GM12878 (cell line): ENCODE results near the gene PCID2. TPM values are rescaled to one million over a fixed set of nuclear protein-coding genes. Genes with fewer than 3 reads are reported as not detected.

Experiments used
- ATAC-seq: fragments of 200-7000 bp; cut with Tn5 transposase; 3 replicates; pipeline ENCODE4 v1.9.1; 2020; ENCODE audit warnings: mild to moderate bottlenecking, moderate library complexity
- BruUV-seq: library from RNA; stranded (reverse); fragments of 400-500 nt; replicated peaks from 2 replicates; lab custom pipeline; 2021; lab: Mats Ljungman, UMichigan
- CTCF ChIA-PET: fragments of 300-600 bp; sonication (Branson Sonifier 250); formaldehyde crosslinking; extraction: SDS; loops from one replicate; lab custom pipeline; 2021; ENCODE audit warnings: inconsistent platforms; lab: Yijun Ruan, JAX
- POLR2A ChIA-PET: fragments of 350-600 bp; formaldehyde crosslinking; extraction: SDS; loops from one replicate; lab custom pipeline; 2021; ENCODE audit warnings: inconsistent platforms; lab: Charles Lee
- RAD21 ChIA-PET: fragments of 300-600 bp; sonication (Branson Sonifier 250); formaldehyde crosslinking; loops from one replicate; lab custom pipeline; 2023; ENCODE audit warnings: antibody characterized with exemption; ENCODE audit not compliant: unreplicated experiment; lab: Charles Lee
- SMC1A ChIA-PET: fragments of 300-600 bp; sonication (Branson Sonifier 250); formaldehyde crosslinking; loops from one replicate; lab custom pipeline; 2023; ENCODE audit not compliant: unreplicated experiment, uncharacterized antibody; lab: Charles Lee
- DNase-seq: peaks from one replicate; pipeline ENCODE4 v3.0.0-alpha.2; 2011; ENCODE audit warnings: low read depth, low spot score
- FAIRE-seq: peaks from 3 replicates; lab custom pipeline; 2011; peaks lifted over from hg19 to GRCh38; lab: Jason Lieb, UNC
- H2AFZ ChIP-seq: 2 replicates; pipeline ENCODE4 v1.6.0; 2011; ENCODE audit warnings: low read depth, low read length, control low read depth; ENCODE audit not compliant: control insufficient read depth
- H3K27ac ChIP-seq: 2 replicates; pipeline ENCODE4 v1.5.1; 2011; ENCODE audit warnings: control low read depth; ENCODE audit not compliant: control insufficient read depth, insufficient read depth
- H3K27me3 ChIP-seq, 2 experiments: replicated peaks in 1 of 2; 2 replicates each; pipeline versions ENCODE4 v1.6.0 to v1.6.1; 2011; ENCODE audit warnings: low read length in 1 of 2; ENCODE audit not compliant: control insufficient read depth in 2 of 2, insufficient read depth in 2 of 2
- H3K36me3 ChIP-seq, 2 experiments: 2 replicates each; pipeline ENCODE4 v1.5.1; 2011; ENCODE audit warnings: low read length in 1 of 2; ENCODE audit not compliant: control insufficient read depth in 2 of 2, insufficient read depth in 2 of 2
- H3K4me1 ChIP-seq: 2 replicates; pipeline ENCODE4 v1.6.1; 2011; ENCODE audit warnings: mild to moderate bottlenecking, low read length, moderate library complexity, mixed read lengths; ENCODE audit not compliant: control insufficient read depth, insufficient read depth
- H3K4me2 ChIP-seq: 2 replicates; pipeline ENCODE4 v1.6.0; 2011; ENCODE audit warnings: control low read depth; ENCODE audit not compliant: control insufficient read depth, insufficient read depth
- H3K4me3 ChIP-seq: fragments of 200-600 bp; sonication (generic); 2 replicates; pipeline ENCODE4 v1.5.1; 2016
- H3K79me2 ChIP-seq: 2 replicates; pipeline ENCODE4 v1.6.0; 2011; ENCODE audit warnings: low read length; ENCODE audit not compliant: control insufficient read depth, insufficient read depth
- H3K9ac ChIP-seq: 2 replicates; pipeline ENCODE4 v1.8.0; 2011; ENCODE audit warnings: low read length, control low read depth, mixed read lengths; ENCODE audit not compliant: control insufficient read depth, insufficient read depth
- H3K9me3 ChIP-seq: replicated peaks from 3 replicates; pipeline ENCODE4 v1.5.1; 2011; ENCODE audit warnings: mild to moderate bottlenecking, low read length; ENCODE audit not compliant: control insufficient read depth, insufficient read depth
- H4K20me1 ChIP-seq: 2 replicates; pipeline ENCODE4 v1.6.0; 2011; ENCODE audit not compliant: control insufficient read depth, insufficient read depth
- HDAC2 ChIP-seq: fragments of 200-600 bp; sonication (generic); IDR thresholded peaks from 2 replicates; pipeline ENCODE4 v1.6.1; 2017
- NR2C2 ChIP-seq: IDR thresholded peaks from 2 replicates; pipeline ENCODE4 v1.6.1; 2011; ENCODE audit warnings: borderline replicate concordance, low read depth; ENCODE audit not compliant: control insufficient read depth, insufficient read length
- REST ChIP-seq: IDR thresholded peaks from 2 replicates; pipeline ENCODE4 v1.6.1; 2012; ENCODE audit warnings: mild to moderate bottlenecking, low read depth, low read length
- USF1 ChIP-seq: IDR thresholded peaks from 2 replicates; pipeline ENCODE4 v1.6.1; 2011; ENCODE audit warnings: borderline replicate concordance, low read depth, mild to moderate bottlenecking, moderate library complexity, mixed read lengths, low read length; ENCODE audit not compliant: insufficient read depth; ENCODE audit errors: extremely low read length
- ZNF207 ChIP-seq: fragments of 450-650 bp; IDR thresholded peaks from 2 replicates; pipeline ENCODE4 v1.6.1; 2014; ENCODE audit warnings: antibody characterized with exemption, mild to moderate bottlenecking, borderline replicate concordance
- WGBS: methylation state at CpG from one replicate; pipeline ENCODE4 v1.1.6; 2016; ENCODE audit warnings: low lambda C conversion rate; ENCODE audit not compliant: insufficient replicate concordance, insufficient coverage; ENCODE audit errors: missing lambda C conversion rate; 5-methylcytosine and 5-hydroxymethylcytosine counted together
- in situ Hi-C: fragments of 300-500 bp; cut with MboI; formaldehyde crosslinking; loops from 9 replicates; pipeline ENCODE4 v1.14.3; 2018; ENCODE audit warnings: mixed read lengths
- intact Hi-C: fragments of 100-400 bp; cut with micrococcal nuclease; formaldehyde crosslinking; loops from one replicate; pipeline ENCODE4 v1.14.2; 2022; ENCODE audit not compliant: unreplicated experiment
- polyA plus RNA-seq, 11 experiments: library from polyadenylated mRNA; depleted of rRNA in 4 of 11; unstranded in 6 of 11; stranded (reverse) in 5 of 11; fragments of >200 nt; fragmentation: Nextera tagmentation in 4 of 11; fragmentation: Illumina TruSeq in 1 of 11; extraction: Ambion mirVana in 4 of 11; extraction: Trizol in 1 of 11; gene quantifications; 1 replicate in 1 of 11; 2 replicates in 10 of 11; pipeline versions ENCODE4 v1.2.1 to v1.2.3, GENCODE V29; 2011 to 2016; ENCODE audit warnings: inconsistent platforms in 2 of 11, missing spikeins in 2 of 11, low read depth in 1 of 11
- total RNA-seq, 4 experiments: library from RNA; depleted of rRNA in 3 of 4; stranded (reverse); fragments of >200 nt in 3 of 4; fragmentation: Illumina TruSeq in 1 of 4; extraction: Trizol in 1 of 4; gene quantifications; 2 replicates each; pipeline versions ENCODE4 v1.2.1 to v1.2.3, GENCODE V29; 2013 to 2021

Gene PCID2
- total and polyA plus RNA-seq, 10 of the 15 experiments (the other 5 are each of a cell fraction or from before 2014, with no cell fraction given) = 37.0 to 98.1 (median 58.3) TPM

GRCh38 chr13:113219256-113219940, 10.9 kb upstream of the PCID2 start:
- SMC1A ChIA-PET = no interaction called here
- DNase-seq = no peak
- Histone ChIP-seq H3K27me3 (no peaks in the 10 kb centered on the region), H3K79me2 (peaks cover 33% of the 10 kb centered on the region), H3K36me3 (peaks cover 12 to 21% of the 10 kb centered on the region in 2 experiments), H3K4me3 (no peak overlapping the region), H4K20me1 (peaks cover 13% of the 10 kb centered on the region; the same call in 1 of the 2 replicates), H3K9me3 (no peaks in the 10 kb centered on the region), H3K27ac (no peak overlapping the region), H3K9ac (no peak overlapping the region), H3K4me2 (no peak overlapping the region), H2AFZ (no peak overlapping the region), H3K4me1 (peaks cover 10% of the 10 kb centered on the region)
- CTCF ChIA-PET = interaction anchor here (1.0 kb wide), 1 partner anchor 276 kb away, joined by 7 read pairs; no protein-coding TSS in a partner anchor
- intact Hi-C loops = no loop called here
- TF ChIP-seq HDAC2 = no peak
- TF ChIP-seq NR2C2 = no peak
- no peak for TF ChIP-seq ZNF207
- no peak for TF ChIP-seq REST
- no peak for TF ChIP-seq USF1
- RAD21 ChIA-PET = no interaction called here
- FAIRE-seq = no peak
- 92% methylated on average over 13 of the region's 14 CpGs for WGBS
- no peak for ATAC-seq
- POLR2A ChIA-PET = no interaction called here
- BruUV-seq = no TSS peak
- in situ Hi-C loops = no loop called here
